Adipocyte (in vitro differentiated cells): ENCODE data around the gene RGP1.

Experiments
- DNase-seq: peaks from one replicate; pipeline ENCODE4 v3.0.0-alpha.2; 2015; ENCODE audit warnings: low read depth
- H3K27me3 ChIP-seq: replicated peaks from 2 replicates; pipeline ENCODE4 v1.7.0; 2013; ENCODE audit warnings: mild to moderate bottlenecking, low read length, moderate library complexity; ENCODE audit not compliant: control insufficient read depth, insufficient read depth
- H3K36me3 ChIP-seq: 2 replicates; pipeline ENCODE4 v1.7.0; 2013; ENCODE audit warnings: low read length, mild to moderate bottlenecking, moderate library complexity; ENCODE audit not compliant: control insufficient read depth, insufficient read depth, severe bottlenecking
- H3K4me1 ChIP-seq: 2 replicates; pipeline ENCODE4 v1.7.0; 2013; ENCODE audit warnings: mild to moderate bottlenecking, low read length, moderate library complexity; ENCODE audit not compliant: control insufficient read depth, insufficient read depth
- H3K4me3 ChIP-seq: 2 replicates; pipeline ENCODE4 v1.7.0; 2013; ENCODE audit warnings: mild to moderate bottlenecking, low read length, moderate library complexity
- H3K9ac ChIP-seq: 2 replicates; pipeline ENCODE4 v1.7.0; 2013; ENCODE audit warnings: mild to moderate bottlenecking, low read length, moderate library complexity
- H3K9me3 ChIP-seq: 2 replicates; pipeline ENCODE4 v1.7.0; 2013; ENCODE audit warnings: mild to moderate bottlenecking, low read length, moderate library complexity; ENCODE audit not compliant: control insufficient read depth

The RGP1 gene

GRCh38 chr9:35792826-35793225, 43.7 kb downstream of the RGP1 start:
- no peak for DNase-seq
- Histone ChIP-seq H3K9me3 (no peaks in the 10 kb centered on the region), H3K36me3 (no peaks in the 10 kb centered on the region), H3K27me3 (no peaks in the 10 kb centered on the region), H3K9ac (peak overlapping the region; percentile 52), H3K4me1 (peaks cover 55% of the 10 kb centered on the region), H3K4me3 (peak overlapping the region; percentile 75)

GRCh38 chr9:35793461-35793860, 44.4 kb downstream of the RGP1 start:
- Histone ChIP-seq H3K4me3 (peak overlapping the region; percentile 75), H3K4me1 (peaks cover 55% of the 10 kb centered on the region), H3K9ac (peak overlapping the region; percentile 52), H3K9me3 (no peaks in the 10 kb centered on the region), H3K27me3 (no peaks in the 10 kb centered on the region), H3K36me3 (no peaks in the 10 kb centered on the region)
- DNase-seq: peak; percentile 15

GRCh38 chr9:35795695-35796094, 46.6 kb downstream of the RGP1 start:
- no peak for DNase-seq
- Histone ChIP-seq H3K36me3 (peaks cover 11% of the 10 kb centered on the region), H3K4me3 (no peak overlapping the region), H3K9me3 (no peaks in the 10 kb centered on the region), H3K9ac (peak overlapping the region; percentile 52), H3K27me3 (no peaks in the 10 kb centered on the region), H3K4me1 (peaks cover 43% of the 10 kb centered on the region)

GRCh38 chr9:35797311-35798109, 48.4 kb downstream of the RGP1 start:
- H3K9me3 ChIP-seq: no peaks in the 10 kb centered on the region
- no peak for DNase-seq
- H3K36me3 ChIP-seq: peaks cover 27% of the 10 kb centered on the region
- H3K27me3 ChIP-seq: no peaks in the 10 kb centered on the region
- H3K9ac ChIP-seq: no peak overlapping the region
- H3K4me3 ChIP-seq: no peak overlapping the region
- H3K4me1 ChIP-seq: peaks cover 35% of the 10 kb centered on the region

GRCh38 chr9:35798658-35799374, 49.7 kb downstream of the RGP1 start:
- Histone ChIP-seq H3K9me3 (no peaks in the 10 kb centered on the region), H3K27me3 (no peaks in the 10 kb centered on the region), H3K36me3 (peaks cover 35% of the 10 kb centered on the region), H3K9ac (no peak overlapping the region), H3K4me3 (no peak overlapping the region), H3K4me1 (peaks cover 22% of the 10 kb centered on the region)
- DNase-seq: peak; percentile 21

GRCh38 chr9:35800530-35800929, 51.4 kb downstream of the RGP1 start:
- Histone ChIP-seq H3K36me3 (peaks cover 45% of the 10 kb centered on the region), H3K4me1 (peaks cover 5% of the 10 kb centered on the region), H3K9me3 (no peaks in the 10 kb centered on the region), H3K9ac (no peak overlapping the region), H3K4me3 (no peak overlapping the region), H3K27me3 (no peaks in the 10 kb centered on the region)
- DNase-seq: no peak

GRCh38 chr9:35801328-35802128, 52.4 kb downstream of the RGP1 start:
- no peak overlapping the region for H3K4me3 ChIP-seq
- no peak for DNase-seq
- H3K36me3 ChIP-seq: peaks cover 55% of the 10 kb centered on the region
- no peaks in the 10 kb centered on the region for H3K4me1 ChIP-seq
- no peak overlapping the region for H3K9ac ChIP-seq
- no peaks in the 10 kb centered on the region for H3K9me3 ChIP-seq
- no peaks in the 10 kb centered on the region for H3K27me3 ChIP-seq

GRCh38 chr9:35806101-35806500, 57.0 kb downstream of the RGP1 start:
- Histone ChIP-seq H3K36me3 (peaks cover 74% of the 10 kb centered on the region), H3K9ac (no peak overlapping the region), H3K4me3 (no peak overlapping the region), H3K4me1 (peaks cover 4% of the 10 kb centered on the region), H3K9me3 (no peaks in the 10 kb centered on the region), H3K27me3 (no peaks in the 10 kb centered on the region)
- DNase-seq: no peak
